Pancreas (tissue), 10 donors: ENCODE measurements around the gene CHPF2. TPM values are rescaled to one million over a fixed set of nuclear protein-coding genes. Genes with fewer than 3 reads are reported as not detected.

Source experiments
- ATAC-seq, 4 donors: fragments of 200-7000 bp; cut with Tn5 transposase; one replicate each; pipeline versions ENCODE4 v1.8.0 to v1.9.1; 2020; ENCODE audit warnings: mild to moderate bottlenecking in 4 of 4, moderate library complexity in 4 of 4
- DNase-seq, 6 donors: peaks; one replicate each; pipeline ENCODE4 v3.0.0-alpha.2; 2020
- FAIRE-seq: peaks from 2 replicates; lab custom pipeline; 2012; peaks lifted over from hg19 to GRCh38; lab: Jason Lieb, UNC
- H3K27ac ChIP-seq, 4 donors: fragments of 200-600 bp; sonication (generic); 1 replicate in 3 of 4; 2 replicates in 1 of 4; pipeline versions ENCODE4 v1.5.0 to v1.8.0; 2020
- H3K27me3 ChIP-seq, 4 donors: fragments of 200-600 bp; one replicate each; pipeline ENCODE4 v1.8.0; 2021
- H3K36me3 ChIP-seq, 3 donors: fragments of 200-600 bp; sonication (generic) in 1 of 3; one replicate each; pipeline versions ENCODE4 v1.5.0 to v1.8.0; 2020 to 2021
- H3K4me1 ChIP-seq, 3 donors: fragments of 200-600 bp; one replicate each; pipeline ENCODE4 v1.8.0; 2021
- H3K4me3 ChIP-seq, 4 donors: fragments of 200-600 bp; sonication (generic) in 2 of 4; one replicate each; pipeline versions ENCODE4 v1.5.0 to v1.8.0; 2020 to 2021
- H3K9me3 ChIP-seq, 4 donors: fragments of 200-600 bp; one replicate each; pipeline ENCODE4 v1.8.0; 2021
- CTCF ChIP-seq, 4 donors: fragments of 200-600 bp; sonication (generic) in 3 of 4; IDR thresholded peaks; one replicate each; pipeline versions ENCODE4 v1.5.0 to v1.8.0; 2021; ENCODE audit warnings: antibody characterized with exemption in 4 of 4
- WGBS, 2 donors: extraction: QIAGEN DNeasy Blood & Tissue Kit; methylation state at CpG; one replicate each; pipeline ENCODE4 v1.1.7; 2013; 5-methylcytosine and 5-hydroxymethylcytosine counted together
- intact Hi-C, 3 donors: fragments of 100-400 bp; cut with DNase I; formaldehyde crosslinking; loops; one replicate each; pipeline versions ENCODE4 v1.11.1 to v1.14.2; 2022
- polyA plus RNA-seq, 2 donors: library from polyadenylated mRNA; stranded (reverse); fragments of 200-250 nt; gene quantifications; one replicate each; pipeline ENCODE4 v1.2.3, GENCODE V29; 2013
- total RNA-seq, 6 donors: library from RNA; stranded (reverse); fragmentation: NEBNext Ultra II Directional in 4 of 6; extraction: Animal tissue kit (Norgen Biotek cat#: 25700) in 4 of 6; gene quantifications; one replicate each; pipeline versions ENCODE4 v1.2.1 to v1.2.4, GENCODE V29; 2021 to 2023
- donor health status: healthy with polysubstance abuse.
- donor health status: DM: no; HTN: no; CAD: no; lungs with moderate emphysema.
- donor health status: DM: no; HTN: no; CAD: no.
- donor health status: control.
- donor health status: control.
- donor health status: Bipolar disorder and iron deficiency.
- donor health status: DM: yes; HTN: yes; CAD: no.
- donor health status: DM: no; HTN: no; CAD: no.
- donor health status: DM: no; HTN: no; CAD: no.
- donor health status: DM: yes; HTN: yes; CAD: no.

CHPF2 gene
- total and polyA plus RNA-seq, 8 donors = 12.8 to 38.6 (median 21.7) TPM

GRCh38 chr7:151272877-151273276, 40.6 kb downstream of the CHPF2 start:
- DNase-seq (no peak), FAIRE-seq (no peak), ATAC-seq (no peak)
- H3K27ac ChIP-seq = peak overlapping the region in 3 of 4 donors; percentile 31 to 74 (median 66)
- intact Hi-C loops = no loop called here
- no peaks in the 10 kb centered on the region for H3K27me3 ChIP-seq
- H3K4me1 ChIP-seq = peaks cover 0 to 12% (median 0%) of the 10 kb centered on the region in 3 donors
- no peak overlapping the region for H3K4me3 ChIP-seq
- WGBS, 2 donors = 73 to 74% methylated on average over 7 of the region's 7 CpGs
- no peak for TF ChIP-seq CTCF (IDR thresholded peaks at IDR 0.05)
- H3K36me3 ChIP-seq = no peaks in the 10 kb centered on the region
- H3K9me3 ChIP-seq = no peaks in the 10 kb centered on the region

- Histone ChIP-seq H3K4me1 (peaks cover 0 to 12% (median 0%) of the 10 kb centered on the region in 3 donors), H3K4me3 (no peak overlapping the region), H3K9me3 (no peaks in the 10 kb centered on the region), H3K27me3 (no peaks in the 10 kb centered on the region), H3K36me3 (no peaks in the 10 kb centered on the region), H3K27ac (peak overlapping the region in 1 of 4 donors; percentile 9)
- peak in 1 of 4 donors; percentile 12 for ATAC-seq
- 62 to 66% methylated on average over 8 to 9 of the region's 9 CpGs for WGBS, 2 donors
- no peak for FAIRE-seq
- no peak for DNase-seq
- TF ChIP-seq CTCF (IDR thresholded peaks at IDR 0.05) = no peak
- intact Hi-C loops = no loop called here
Observed at GRCh38 chr7:151273651-151274390, 41.5 kb downstream of the CHPF2 start.

- Histone ChIP-seq H3K9me3 (no peaks in the 10 kb centered on the region), H3K4me1 (peaks cover 0 to 12% (median 0%) of the 10 kb centered on the region in 3 donors), H3K27me3 (no peaks in the 10 kb centered on the region), H3K27ac (no peak overlapping the region), H3K36me3 (no peaks in the 10 kb centered on the region), H3K4me3 (no peak overlapping the region)
- FAIRE-seq = no peak
- intact Hi-C loops = no loop called here
- no peak for TF ChIP-seq CTCF (IDR thresholded peaks at IDR 0.05)
- WGBS, 2 donors = 88 to 90% methylated on average over 9 of the region's 9 CpGs
- ATAC-seq = no peak
- no peak for DNase-seq
Observed at GRCh38 chr7:151274396-151274795, 42.1 kb downstream of the CHPF2 start.

GRCh38 chr7:151274936-151275812, 42.9 kb downstream of the CHPF2 start:
- TF ChIP-seq CTCF (IDR thresholded peaks at IDR 0.05) = no peak
- Histone ChIP-seq H3K27ac (peak overlapping the region in 1 of 4 donors; percentile 37), H3K4me1 (peaks cover 0 to 12% (median 0%) of the 10 kb centered on the region in 3 donors), H3K27me3 (no peaks in the 10 kb centered on the region), H3K9me3 (no peaks in the 10 kb centered on the region), H3K36me3 (no peaks in the 10 kb centered on the region), H3K4me3 (no peak overlapping the region)
- intact Hi-C loops = no loop called here
- ATAC-seq (no peak), FAIRE-seq (no peak), DNase-seq (no peak)
- 74 to 82% methylated on average over 17 of the region's 17 CpGs for WGBS, 2 donors
